ENCODE results near the gene C11orf98.

C11orf98 gene

GRCh38 chr11:62678770-62679696 lies 14.0 kb upstream of the C11orf98 start, which contains the start of gene UBXN1:
Gene UBXN1 (minus strand): TSS chr11:62679073. CDS start chr11:62678923, 150 bp downstream.
- no peaks in the 10 kb centered on the region for H3K9me2 ChIP-seq (replicated peaks; ENCODE audit: insufficient read depth, low read length)
- H3K27ac ChIP-seq (ENCODE audit: low read length), result peak within 1 kb of the TSS; percentile 47; the same call in 1 of the 2 replicates
- H3K9me3 ChIP-seq (replicated peaks; ENCODE audit: insufficient read depth, low read length), result no peaks in the 10 kb centered on the region
- TF ChIP-seq CTCF (IDR thresholded peaks at IDR 0.05; ENCODE audit: low read length) (no peak), EZH2phosphoT487 (IDR thresholded peaks at IDR 0.05; ENCODE audit: low read length) (no peak), EZH2 (optimal IDR thresholded peaks at IDR 0.05; ENCODE audit: low read depth, low read length) (no peak)
- H3F3A ChIP-seq (ENCODE audit: insufficient read depth, low read length), result peaks cover 10% of the 10 kb centered on the region; the same call in 1 of the 2 replicates
- H4K20me1 ChIP-seq (ENCODE audit: insufficient read depth, low read length), result no peaks in the 10 kb centered on the region
- no peaks in the 10 kb centered on the region; the same call in none of the 2 replicates for H3K36me3 ChIP-seq (replicated peaks; ENCODE audit: insufficient read depth, low read length)
- H3K27me3 ChIP-seq (replicated peaks; ENCODE audit: insufficient read depth, low read length), result no peaks in the 10 kb centered on the region
- H3K79me2 ChIP-seq (ENCODE audit: low read length), result peaks cover 38% of the 10 kb centered on the region
- H3K9ac ChIP-seq (ENCODE audit: low read length), result peak within 1 kb of the TSS; percentile 90
- peaks cover 10% of the 10 kb centered on the region; the same call in 1 of the 2 replicates for H3K4me1 ChIP-seq (ENCODE audit: low read length)
- H2AFZ ChIP-seq (ENCODE audit: low read length), result peak within 1 kb of the TSS; percentile 97
- peak within 1 kb of the TSS; percentile 98 for H3K4me3 ChIP-seq (ENCODE audit: low read length)
- DNase-seq, result peak; percentile 87
- H3K4me2 ChIP-seq (ENCODE audit: low read depth, low read length), result peak within 1 kb of the TSS; percentile 93

- Histone ChIP-seq H3K4me1 (ENCODE audit: low read length) (peaks cover 10% of the 10 kb centered on the region; the same call in 1 of the 2 replicates), H3K79me2 (ENCODE audit: low read length) (peaks cover 44% of the 10 kb centered on the region), H3F3A (ENCODE audit: insufficient read depth, low read length) (peaks cover 10% of the 10 kb centered on the region; the same call in 1 of the 2 replicates), H3K36me3 (replicated peaks; ENCODE audit: insufficient read depth, low read length) (no peaks in the 10 kb centered on the region; the same call in none of the 2 replicates), H3K9ac (ENCODE audit: low read length) (peak overlapping the region; percentile 90), H3K4me2 (ENCODE audit: low read depth, low read length) (peak overlapping the region; percentile 93), H4K20me1 (ENCODE audit: insufficient read depth, low read length) (no peaks in the 10 kb centered on the region), H3K27me3 (replicated peaks; ENCODE audit: insufficient read depth, low read length) (no peaks in the 10 kb centered on the region), H3K27ac (ENCODE audit: low read length) (peak overlapping the region; percentile 47; the same call in 1 of the 2 replicates), H3K9me3 (replicated peaks; ENCODE audit: insufficient read depth, low read length) (no peaks in the 10 kb centered on the region), H3K4me3 (ENCODE audit: low read length) (peak overlapping the region; percentile 98), H2AFZ (ENCODE audit: low read length) (peak overlapping the region; percentile 97), H3K9me2 (replicated peaks; ENCODE audit: insufficient read depth, low read length) (no peaks in the 10 kb centered on the region)
- no peak for TF ChIP-seq CTCF (IDR thresholded peaks at IDR 0.05; ENCODE audit: low read length)
- no peak for TF ChIP-seq EZH2 (optimal IDR thresholded peaks at IDR 0.05; ENCODE audit: low read depth, low read length)
- TF ChIP-seq EZH2phosphoT487 (IDR thresholded peaks at IDR 0.05; ENCODE audit: low read length), result no peak
- DNase-seq, result no peak
These were observed 13.4 kb upstream of the C11orf98 start for GRCh38 chr11:62678433-62678769.

- no peaks in the 10 kb centered on the region; the same call in none of the 2 replicates for H3K36me3 ChIP-seq (replicated peaks; ENCODE audit: insufficient read depth, low read length)
- H3K4me3 ChIP-seq (ENCODE audit: low read length), result peak overlapping the region; percentile 98
These were observed 12.7 kb upstream of the C11orf98 start for GRCh38 chr11:62677714-62678113.

More at GRCh38 chr11:62677714-62678113, 12.7 kb upstream of the C11orf98 start:
- H3K4me1 ChIP-seq (ENCODE audit: low read length), result peaks cover 16% of the 10 kb centered on the region
- no peaks in the 10 kb centered on the region for H3K27me3 ChIP-seq (replicated peaks; ENCODE audit: insufficient read depth, low read length)
- no peak for DNase-seq
- H3K27ac ChIP-seq (ENCODE audit: low read length), result no peak overlapping the region
- no peak for TF ChIP-seq EZH2phosphoT487 (IDR thresholded peaks at IDR 0.05; ENCODE audit: low read length)
- no peak for TF ChIP-seq EZH2 (optimal IDR thresholded peaks at IDR 0.05; ENCODE audit: low read depth, low read length)
- no peak for TF ChIP-seq CTCF (IDR thresholded peaks at IDR 0.05; ENCODE audit: low read length)
- H3K9me3 ChIP-seq (replicated peaks; ENCODE audit: insufficient read depth, low read length), result no peaks in the 10 kb centered on the region
- peaks cover 13% of the 10 kb centered on the region; the same call in 1 of the 2 replicates for H3F3A ChIP-seq (ENCODE audit: insufficient read depth, low read length)
- H2AFZ ChIP-seq (ENCODE audit: low read length), result no peak overlapping the region
- no peaks in the 10 kb centered on the region for H3K9me2 ChIP-seq (replicated peaks; ENCODE audit: insufficient read depth, low read length)
- peak overlapping the region; percentile 90; the same call in 1 of the 2 replicates for H3K9ac ChIP-seq (ENCODE audit: low read length)
- H3K79me2 ChIP-seq (ENCODE audit: low read length), result peaks cover 51% of the 10 kb centered on the region
- no peaks in the 10 kb centered on the region for H4K20me1 ChIP-seq (ENCODE audit: insufficient read depth, low read length)
- H3K4me2 ChIP-seq (ENCODE audit: low read depth, low read length), result peak overlapping the region; percentile 93
